CMK (cell line): Measurements from ENCODE around the gene TSPAN9.

Experiments
- DNase-seq: peaks from one replicate; pipeline ENCODE4 v3.0.0-alpha.2; 2010; ENCODE audit warnings: low read depth

TSPAN9 gene

DNA sequence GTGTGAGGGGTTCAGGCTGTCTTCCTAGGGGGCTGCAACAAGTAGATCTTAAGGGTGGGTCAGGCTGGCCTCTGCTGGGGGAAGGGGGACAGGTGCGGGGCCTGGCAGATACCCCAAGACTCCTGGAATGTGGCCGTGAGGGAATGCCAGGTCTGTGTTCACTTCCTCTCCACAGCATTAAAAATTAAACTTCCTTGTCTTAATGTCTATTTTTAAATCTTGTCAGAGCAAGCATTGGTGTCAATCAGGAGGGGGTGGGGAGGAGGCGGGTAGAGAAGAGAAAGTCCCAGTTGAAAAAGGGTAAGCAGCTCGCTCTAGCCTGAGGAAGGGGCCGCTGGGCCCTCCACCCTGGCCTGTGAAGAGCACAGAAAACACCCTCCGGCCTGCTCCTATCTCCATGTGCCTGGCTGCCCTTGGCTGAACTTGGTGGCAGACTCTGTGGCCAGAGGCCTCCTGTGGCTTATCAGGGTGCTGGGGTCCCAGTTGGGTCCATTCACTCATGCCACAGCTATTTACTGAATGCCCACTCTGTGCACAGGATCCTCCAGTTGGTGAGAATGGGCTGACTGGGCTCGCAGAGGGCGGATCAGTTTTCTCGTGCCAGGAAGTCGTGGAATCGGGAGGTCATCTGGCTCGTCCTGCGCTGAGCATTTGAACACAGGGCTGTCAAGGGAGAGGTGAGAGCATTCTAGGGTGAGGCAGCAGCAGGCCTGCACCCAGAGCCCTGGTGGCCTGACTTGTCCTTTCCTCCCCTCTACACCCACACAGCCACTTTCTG lies 128.8 kb downstream of the TSPAN9 start:
- DNase-seq: no peak

DNA sequence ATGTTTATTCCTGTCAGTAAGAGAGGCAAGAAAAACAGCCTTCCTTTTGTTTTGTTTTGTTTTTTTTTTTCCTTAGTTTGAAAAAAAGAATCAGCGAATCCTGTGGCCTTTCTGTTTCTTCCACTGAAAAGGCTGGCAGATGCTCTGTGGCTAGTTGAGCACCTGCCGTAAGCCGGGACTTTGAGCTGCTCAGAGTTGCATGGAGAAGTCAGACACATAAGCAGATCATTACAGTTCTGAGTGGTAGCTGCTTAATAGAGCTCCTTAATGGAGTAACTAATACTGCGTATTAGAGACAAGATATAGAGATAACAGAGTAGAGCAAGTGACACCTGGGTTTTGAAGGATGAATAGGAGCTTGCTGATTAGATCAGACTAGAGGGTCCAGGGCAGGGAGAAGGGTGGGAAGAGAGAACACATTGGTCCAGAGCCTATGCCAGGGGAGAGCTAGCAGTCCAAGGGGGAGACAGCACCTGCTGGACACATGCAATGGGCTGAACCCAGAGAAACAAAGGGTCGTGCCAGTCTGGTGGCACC lies 129.4 kb downstream of the TSPAN9 start:
- no peak for DNase-seq

DNA sequence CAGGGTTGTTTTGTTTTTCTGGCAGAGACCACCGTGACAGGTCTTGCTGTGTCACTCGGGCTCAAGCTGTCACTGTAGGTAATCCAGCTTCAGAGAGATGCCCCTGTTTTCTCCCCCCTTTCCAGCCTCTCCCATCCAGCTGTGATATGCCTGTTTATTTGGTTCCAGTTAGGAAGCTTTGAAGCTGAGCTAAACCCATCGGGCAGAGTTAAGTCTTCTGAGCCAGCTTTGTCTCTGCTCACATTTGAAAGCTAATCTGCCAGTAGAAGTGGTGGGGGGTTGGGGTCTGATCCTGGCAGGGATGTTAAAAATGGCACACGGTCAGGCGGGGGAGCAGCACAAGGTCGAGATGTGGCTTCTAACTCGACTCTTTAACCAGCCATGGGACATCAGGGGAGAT lies 130.0 kb downstream of the TSPAN9 start:
- no peak for DNase-seq

DNA sequence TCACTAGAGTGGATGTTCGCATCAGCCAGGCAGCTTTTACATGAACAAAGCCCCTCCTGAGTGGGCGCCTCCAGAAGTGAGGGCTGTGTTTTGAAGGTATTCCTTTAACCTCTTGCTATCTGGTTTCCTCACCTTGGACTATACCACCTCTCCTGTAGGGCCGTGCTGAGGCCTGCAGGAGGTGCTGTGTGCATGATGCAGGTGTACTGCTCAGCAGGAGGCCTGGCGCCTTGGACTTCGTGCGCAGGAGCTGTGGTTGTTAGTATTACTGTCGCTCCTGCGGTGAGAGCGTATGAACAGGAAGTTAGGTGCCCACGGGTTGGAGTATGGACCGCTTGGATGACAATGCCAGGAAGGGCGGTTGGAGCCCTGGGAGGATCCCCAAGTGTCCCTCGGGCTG lies 130.7 kb downstream of the TSPAN9 start:
- no peak for DNase-seq

DNA sequence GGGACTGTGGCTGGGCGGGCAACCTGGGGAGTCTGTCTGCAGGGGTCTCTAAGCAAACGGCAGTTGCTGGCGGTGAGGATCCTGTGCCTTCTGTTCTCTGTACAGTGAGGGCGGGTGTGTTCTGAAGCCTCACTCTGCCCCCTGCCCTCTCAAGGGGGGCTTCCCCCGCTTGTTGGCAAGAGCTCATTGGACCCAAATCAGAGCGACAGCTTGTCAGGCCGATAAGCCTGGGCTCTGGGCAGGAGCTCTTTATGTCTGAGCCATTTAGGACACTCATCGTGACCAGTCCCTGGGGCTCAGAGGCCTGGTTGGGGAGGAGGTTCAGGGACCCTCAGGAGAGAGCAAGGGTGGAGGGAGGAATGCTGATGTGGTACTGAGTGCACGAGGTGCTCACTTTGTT lies 136.0 kb downstream of the TSPAN9 start:
- DNase-seq: no peak

DNA sequence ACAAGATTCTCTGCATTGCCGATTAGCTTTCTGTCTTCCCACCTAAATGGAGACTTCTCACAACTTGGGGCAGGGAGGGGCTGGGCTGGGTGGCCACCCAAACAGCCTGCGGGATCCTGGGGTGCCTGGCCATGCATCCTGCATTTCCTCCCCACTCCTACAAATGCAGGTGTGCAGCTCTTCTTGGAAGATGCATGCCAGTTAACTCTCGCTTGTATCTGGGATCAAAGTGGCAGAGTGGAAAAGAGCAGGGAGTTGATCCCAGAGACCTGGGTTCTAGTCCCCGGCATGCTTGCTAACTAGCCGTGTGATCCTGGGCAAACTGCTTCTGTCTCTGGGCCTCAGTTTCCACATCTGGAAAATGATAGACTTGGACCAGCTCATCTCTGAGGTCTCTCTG lies 136.6 kb downstream of the TSPAN9 start:
- DNase-seq: no peak

DNA sequence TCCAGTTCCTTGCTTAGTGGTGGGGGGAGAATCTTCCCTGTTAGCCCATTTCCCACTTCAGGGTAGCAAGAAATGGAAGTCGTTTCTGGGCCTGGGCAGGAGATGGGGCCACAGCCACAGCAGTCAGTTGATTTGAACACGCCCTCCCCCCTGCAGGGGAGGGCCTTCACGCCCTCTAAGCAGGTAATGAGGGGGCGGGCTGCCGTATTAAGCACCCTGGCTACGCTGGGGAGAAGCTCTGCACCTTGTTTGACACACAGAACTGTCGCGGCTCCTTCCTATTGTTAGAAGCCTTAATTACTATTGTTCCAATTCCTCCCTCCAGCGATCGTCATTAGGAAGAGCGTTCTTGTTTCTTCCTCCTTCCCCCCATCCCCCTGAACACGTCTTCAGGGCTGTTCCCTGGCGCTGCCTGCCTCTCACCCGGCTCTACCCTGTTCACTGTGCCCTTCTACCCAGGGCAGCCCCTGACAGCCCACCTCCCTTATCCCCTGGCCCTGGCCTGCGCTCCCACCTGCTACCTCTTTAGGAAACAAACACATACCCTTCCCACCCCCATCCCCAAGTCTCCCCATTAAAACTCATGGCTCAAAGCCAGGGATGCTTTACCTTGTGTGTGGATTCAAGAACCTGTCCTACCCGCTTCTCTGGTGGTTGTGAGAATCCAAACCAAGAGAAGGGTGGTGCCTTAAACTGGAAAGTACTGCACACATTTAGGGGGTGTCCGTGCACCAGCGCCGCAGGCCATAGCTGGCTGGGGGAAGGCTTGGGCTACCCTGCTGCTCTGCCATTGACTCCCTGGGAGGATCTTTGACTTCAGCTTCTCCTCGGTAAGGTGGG lies 137.6 kb downstream of the TSPAN9 start:
- DNase-seq: no peak

DNA sequence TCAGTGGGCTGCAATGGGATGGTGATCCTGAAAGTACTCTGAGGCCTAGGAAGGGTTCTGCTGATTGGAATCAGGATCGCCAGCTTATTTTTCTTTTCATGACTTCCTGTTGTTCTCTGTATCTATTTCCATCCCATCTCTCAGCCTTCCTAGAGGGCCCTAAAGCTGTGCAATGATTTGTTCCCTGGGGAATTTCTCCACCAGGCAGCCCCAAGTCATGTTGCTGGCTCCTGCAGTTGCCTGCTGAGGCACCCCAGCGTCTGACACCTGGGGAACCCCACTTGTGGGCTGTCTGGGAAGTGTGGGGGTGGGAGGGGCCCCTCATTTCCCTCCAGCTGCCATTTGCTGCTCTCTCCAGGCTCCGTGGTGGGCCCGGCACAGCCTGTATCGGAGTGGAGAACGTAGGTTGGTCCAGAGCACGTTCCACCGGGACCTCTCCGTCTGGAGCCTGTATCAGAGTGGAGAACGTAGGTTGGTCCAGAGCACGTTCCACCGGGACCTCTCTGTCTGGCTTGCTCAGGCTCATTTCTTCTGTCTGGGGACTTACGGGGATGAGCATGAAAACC lies 138.3 kb downstream of the TSPAN9 start:
- DNase-seq: no peak

DNA sequence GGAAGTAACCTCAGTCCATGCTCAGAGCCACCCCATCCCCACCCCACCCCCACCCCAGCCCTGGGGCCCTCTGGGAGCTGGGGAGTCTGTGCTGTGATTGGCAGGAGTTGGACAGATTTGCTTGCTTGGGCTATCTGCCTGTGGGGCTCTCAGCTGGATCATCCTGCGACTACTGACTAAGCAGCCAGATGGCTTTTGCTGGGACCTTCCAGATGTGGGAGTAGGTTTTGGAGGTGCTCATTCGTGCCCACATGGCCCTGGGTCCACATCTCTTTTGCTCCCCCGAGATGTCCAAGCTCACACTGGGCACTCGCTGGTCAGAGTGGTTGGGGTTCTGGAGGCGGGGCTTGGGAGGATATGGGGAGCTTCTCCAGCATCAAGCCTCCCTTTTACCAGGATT lies 138.9 kb downstream of the TSPAN9 start:
- no peak for DNase-seq

DNA sequence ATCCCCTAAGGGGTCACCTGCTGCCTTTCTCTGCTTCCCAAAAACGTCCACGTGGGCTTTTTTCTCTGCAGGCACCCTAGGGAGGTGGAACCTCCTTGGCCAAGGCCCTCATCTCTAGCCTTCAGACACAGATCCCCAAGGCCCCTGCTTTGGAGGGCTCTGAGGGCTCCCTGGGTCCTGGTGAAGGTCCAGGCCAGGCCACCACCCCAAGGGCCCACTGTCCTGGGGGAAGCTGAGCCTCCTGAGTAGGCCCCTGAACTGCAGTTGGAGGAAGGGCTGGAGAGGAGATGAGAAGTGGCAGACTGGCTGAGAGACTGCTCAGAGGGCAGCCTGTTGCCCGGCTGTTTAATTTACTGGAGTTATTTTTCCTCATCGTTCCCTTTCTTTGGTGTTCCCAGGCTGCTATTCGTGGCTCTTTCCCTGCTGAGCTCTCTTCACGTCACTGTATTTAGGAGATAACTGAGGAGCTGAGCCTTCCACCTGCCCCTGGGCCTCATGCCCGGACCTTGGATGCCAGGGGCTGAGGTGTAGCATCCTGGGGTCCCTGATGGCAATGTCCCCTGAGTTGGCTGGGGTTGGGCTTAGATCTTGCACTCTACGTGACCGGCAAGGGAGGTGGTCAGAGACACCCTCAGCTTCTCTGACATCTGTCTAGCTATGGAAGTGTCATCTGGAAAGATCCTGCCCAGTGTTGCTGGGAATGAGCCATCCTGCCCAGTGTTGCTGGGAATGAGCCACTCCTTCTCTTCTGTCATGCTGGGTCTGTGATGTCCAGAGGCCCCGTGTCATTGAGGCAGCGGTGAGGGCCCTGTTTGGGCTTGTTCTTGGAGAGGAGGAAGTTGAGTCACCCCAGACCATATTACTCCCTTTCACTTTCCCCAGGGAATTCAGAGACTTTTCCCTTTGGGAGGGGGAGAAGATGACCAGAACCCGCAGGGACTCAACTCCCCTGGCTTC lies 139.8 kb downstream of the TSPAN9 start:
- no peak for DNase-seq

DNA sequence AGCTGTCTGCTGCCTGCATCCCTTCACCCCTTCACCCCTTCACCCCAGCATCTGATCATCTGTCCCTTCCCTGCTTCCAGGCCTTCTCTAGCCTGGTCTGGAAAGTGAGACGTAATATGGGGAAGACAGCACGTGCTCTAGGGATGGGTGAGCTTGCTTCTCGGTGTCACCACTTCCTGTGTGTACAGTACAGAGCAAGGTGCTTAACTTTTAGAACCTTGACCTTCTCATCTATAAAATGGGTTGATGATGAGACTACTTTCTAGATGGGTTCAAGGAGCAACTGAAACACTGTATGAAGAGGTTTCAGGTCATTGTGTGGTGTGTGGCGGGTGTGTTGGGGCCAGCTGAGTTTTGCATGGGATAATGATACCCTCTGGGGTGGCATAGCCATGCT lies 140.5 kb downstream of the TSPAN9 start:
- DNase-seq: no peak

DNA sequence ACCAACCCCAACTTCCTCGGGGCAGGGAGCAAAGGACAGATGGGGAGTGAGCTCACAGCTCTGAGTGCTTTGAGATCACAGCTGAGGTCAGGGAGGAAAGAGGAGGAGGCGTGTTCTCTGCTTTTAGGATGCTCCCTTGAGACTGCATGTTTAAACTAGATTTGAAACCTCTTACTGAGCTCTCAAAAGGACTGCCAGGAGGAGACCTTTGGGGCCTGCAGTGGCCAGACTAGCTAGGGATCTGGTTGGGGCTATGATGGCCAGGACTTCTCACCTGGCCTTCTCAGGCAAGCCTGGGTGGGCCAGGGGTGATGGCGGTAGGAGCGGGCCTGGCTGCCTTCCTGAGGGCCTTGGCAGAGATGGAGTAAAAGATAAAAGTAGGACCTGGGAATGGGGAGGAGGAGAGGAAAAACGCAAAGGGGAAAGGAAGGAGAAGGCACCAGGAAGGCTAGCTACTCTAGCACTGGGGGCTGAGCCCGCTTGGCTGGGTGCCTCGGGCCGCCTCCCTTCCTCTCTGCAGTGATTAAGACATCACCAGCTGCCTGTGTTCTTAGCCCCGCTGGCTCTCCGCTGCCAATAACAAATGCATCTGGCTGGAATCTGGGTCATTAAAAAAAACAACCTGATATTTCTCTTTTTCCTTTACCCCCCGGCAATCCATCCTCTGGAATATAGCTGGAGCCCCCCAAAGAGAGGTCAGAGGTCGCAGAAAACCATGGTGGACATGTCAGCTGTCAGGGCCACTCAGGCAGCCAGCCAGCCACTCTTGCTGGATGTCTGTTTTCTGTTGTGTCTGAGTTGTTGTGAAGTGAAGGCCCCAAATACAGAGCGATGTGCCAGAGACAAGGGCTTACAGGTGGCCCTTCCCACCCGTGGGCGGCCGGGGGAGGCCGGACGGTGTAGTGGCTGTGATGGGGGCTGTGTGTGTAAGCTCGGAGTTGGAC lies 141.3 kb downstream of the TSPAN9 start:
- DNase-seq: no peak

DNA sequence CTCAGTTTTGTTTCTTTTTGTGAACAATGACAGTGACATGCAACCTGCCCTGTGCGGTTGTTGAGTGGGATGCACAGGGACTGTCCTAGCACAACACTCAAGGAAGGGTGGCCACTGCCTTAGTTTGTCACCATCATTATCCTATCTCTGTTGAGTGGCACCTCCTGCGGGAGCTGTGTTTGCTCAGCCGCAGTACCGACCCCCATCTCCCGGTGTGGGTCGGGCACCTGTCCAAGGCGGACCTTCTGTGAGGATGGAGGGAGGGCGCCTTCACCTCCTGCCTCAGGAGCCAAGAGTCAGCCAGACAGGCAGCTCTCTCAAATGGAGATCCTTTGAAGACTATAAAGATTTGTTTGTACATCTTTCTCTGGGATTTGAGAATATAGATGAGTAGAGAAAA lies 142.1 kb downstream of the TSPAN9 start:
- no peak for DNase-seq

DNA sequence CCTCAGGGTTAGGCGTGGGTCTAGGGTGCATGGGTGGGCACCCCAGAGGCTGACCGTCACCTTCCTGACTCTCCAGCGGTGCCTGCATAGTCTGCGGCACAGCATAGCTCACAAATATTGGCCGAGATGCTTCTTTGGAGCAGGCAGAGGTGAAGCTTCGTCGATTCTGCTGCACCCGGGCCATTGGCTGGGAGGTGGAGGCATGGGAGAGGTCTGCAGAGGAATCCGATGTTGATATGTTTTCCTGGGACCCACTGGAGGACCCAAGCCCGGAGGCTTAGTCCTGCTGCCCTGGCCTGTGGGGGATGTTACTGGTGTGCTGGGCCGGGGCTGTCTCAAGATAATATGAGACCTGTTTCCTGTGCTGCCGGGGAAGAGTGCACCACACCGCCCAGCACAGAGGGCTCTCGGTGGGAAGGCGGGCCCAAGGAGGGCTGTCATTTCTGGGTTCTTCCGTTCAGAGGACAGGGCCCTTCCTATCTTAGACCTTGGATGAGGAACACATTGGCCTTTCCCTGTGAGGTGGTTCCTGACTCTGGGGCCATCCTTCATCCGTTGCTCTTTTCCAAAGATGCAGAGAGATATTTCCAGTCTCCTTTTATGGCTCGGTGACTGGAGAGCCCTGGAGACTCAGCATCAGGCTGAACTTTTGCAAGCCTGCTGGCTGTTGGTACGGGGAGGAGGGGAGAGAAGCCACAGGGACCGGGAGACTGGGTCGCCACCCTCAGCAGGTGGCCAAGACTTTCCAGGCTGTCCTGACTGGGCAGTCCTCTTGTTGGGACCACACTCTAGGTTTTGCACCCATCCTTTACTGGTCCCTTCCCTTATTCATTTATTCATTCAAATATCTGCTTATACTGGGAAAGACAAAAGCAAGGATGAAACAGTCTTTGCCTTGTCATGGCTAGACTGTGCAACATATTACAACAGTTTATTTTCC lies 143.5 kb downstream of the TSPAN9 start:
- peak; percentile 9 for DNase-seq

DNA sequence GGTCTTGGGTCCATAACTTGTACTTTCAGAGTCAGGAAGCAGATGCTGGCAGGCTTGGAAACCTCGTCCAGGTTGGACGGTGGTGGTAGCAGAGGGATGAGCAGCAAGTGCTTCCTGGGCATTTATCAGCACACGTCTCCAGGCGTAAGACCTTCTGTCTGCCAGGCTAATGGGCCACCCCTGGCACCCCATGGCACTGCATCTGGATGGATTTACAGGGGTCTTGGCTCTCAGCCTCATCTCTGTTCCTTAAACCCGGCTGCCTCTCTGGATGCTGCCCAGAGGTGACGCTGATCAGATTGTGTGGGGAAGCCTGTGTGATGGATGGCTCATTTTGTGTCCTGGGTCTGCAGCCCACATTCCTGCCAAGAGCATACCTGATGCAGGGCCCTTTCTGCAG lies 145.1 kb downstream of the TSPAN9 start:
- no peak for DNase-seq

DNA sequence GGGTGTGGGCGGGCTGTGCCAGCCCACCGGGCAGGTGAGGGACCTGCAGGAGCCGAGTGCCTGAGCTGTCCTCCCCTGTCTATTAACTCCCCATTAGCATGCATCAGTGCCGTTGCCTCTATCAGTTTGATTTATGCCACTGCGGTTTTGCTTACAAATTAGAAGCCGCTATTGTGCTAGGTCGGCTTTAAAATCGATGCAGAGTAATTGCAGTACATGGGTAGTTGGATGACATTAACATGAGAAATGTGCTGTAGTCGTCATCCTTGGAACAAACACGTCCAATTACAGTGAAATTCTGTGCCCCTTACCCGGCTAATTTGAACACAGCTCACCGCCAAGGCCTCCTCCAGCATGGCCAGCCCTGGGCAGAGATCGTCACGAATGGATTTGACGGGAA lies 145.8 kb downstream of the TSPAN9 start:
- DNase-seq: no peak

DNA sequence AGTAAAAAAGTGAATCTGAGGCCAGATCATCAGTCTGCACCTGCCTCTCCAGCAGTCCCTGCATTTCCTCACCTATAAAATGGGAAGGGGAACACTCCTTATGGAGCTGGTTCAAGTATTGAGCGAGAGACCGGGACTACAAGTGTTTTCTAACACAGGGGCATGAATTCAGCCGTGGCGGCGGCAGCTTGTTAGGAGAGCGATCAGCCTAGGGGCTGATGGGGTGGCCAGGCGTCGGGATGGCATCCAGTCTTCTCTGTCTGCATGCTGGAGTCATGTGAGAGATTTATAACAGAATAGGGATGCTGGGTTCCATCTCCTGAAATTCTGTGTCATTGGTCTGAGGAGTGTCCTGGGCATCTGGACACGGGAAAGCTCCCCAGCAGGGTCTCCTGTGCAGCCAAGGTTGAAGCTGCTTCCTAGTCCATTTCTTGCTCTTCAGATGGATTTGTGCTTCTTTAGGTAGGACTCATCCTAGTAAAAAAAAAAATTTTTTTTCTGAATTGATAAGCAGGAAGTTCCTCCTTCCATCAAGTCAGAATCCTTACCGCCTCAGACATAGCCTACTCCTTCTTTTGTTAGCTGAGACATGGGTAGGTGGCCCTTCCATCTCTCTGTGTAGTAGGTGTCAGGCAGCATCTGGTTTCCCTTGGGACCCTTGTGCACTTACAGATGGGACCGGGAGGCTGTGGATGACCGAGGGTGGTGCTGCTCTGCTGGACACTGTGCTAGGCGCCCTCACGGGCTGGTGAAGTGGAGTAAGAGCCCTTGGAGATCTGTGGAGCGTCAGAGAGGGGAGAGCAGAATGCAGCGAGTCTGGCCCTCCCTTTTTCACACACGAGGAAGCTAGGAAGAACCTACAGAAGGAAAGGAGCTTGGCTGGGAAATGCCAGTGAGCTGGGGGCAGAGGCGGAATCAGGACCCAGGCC lies 146.7 kb downstream of the TSPAN9 start:
- no peak for DNase-seq

DNA sequence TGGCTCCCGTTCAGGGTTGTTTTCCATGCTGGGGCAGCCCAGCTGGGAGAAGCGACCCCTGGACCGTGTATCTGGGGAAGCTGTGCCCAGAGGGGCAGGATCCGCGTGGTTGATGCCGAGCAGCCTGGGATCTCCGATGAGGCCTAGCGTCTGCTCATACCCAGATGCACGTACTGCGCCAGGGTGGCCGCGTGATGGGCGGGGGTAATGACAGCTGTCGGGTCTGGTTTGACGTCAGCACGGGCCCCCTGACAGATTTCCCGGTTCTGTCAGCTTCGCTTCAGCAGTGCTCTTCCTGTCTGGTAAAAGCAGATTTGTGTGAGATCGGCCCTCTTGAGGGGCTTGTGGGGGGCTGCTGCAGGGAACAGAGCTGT lies 147.3 kb downstream of the TSPAN9 start:
- no peak for DNase-seq
